ENCODE results near the gene RSAD1.

The RSAD1 gene

GRCh38 chr17:50495217-50495823 is 16.7 kb downstream of the RSAD1 start:
- no peak for DNase-seq (ENCODE audit: low read depth)

GRCh38 chr17:50495918-50496317 is 17.3 kb downstream of the RSAD1 start:
- DNase-seq (ENCODE audit: low read depth), result no peak

GRCh38 chr17:50498021-50498874 is 19.6 kb downstream of the RSAD1 start:
- DNase-seq (ENCODE audit: low read depth), result no peak

- no peak for DNase-seq (ENCODE audit: low read depth)
Measured at GRCh38 chr17:50499270-50499669, 20.6 kb downstream of the RSAD1 start.

- DNase-seq (ENCODE audit: low read depth), result no peak
Measured at GRCh38 chr17:50499721-50500120, 21.1 kb downstream of the RSAD1 start.

GRCh38 chr17:50501054-50501453 is 22.4 kb downstream of the RSAD1 start:
- DNase-seq (ENCODE audit: low read depth), result no peak

- DNase-seq (ENCODE audit: low read depth), result no peak
Measured at GRCh38 chr17:50502301-50502990, 23.8 kb downstream of the RSAD1 start.

GRCh38 chr17:50505591-50506130 is 27.0 kb downstream of the RSAD1 start:
- DNase-seq (ENCODE audit: low read depth), result no peak

GRCh38 chr17:50506298-50506697 is 27.6 kb downstream of the RSAD1 start:
- no peak for DNase-seq (ENCODE audit: low read depth)

- DNase-seq (ENCODE audit: low read depth), result peak; percentile 65
Measured at GRCh38 chr17:50507871-50508572, 29.4 kb downstream of the RSAD1 start, which contains the start of gene MYCBPAP. Gene MYCBPAP, plus strand, starts transcription at chr17:50508439. Its CDS starts 236 bp downstream, at chr17:50508675.

- no peak for DNase-seq (ENCODE audit: low read depth)
Measured at GRCh38 chr17:50508573-50509460, 30.2 kb downstream of the RSAD1 start.

- no peak for DNase-seq (ENCODE audit: low read depth)
Measured at GRCh38 chr17:50511058-50511457, 32.4 kb downstream of the RSAD1 start.

GRCh38 chr17:50513495-50513894 is 34.8 kb downstream of the RSAD1 start:
- no peak for DNase-seq (ENCODE audit: low read depth)

- DNase-seq (ENCODE audit: low read depth), result no peak
Measured at GRCh38 chr17:50514388-50514787, 35.7 kb downstream of the RSAD1 start.

- no peak for DNase-seq (ENCODE audit: low read depth)
Measured at GRCh38 chr17:50514936-50515702, 36.5 kb downstream of the RSAD1 start.

GRCh38 chr17:50517011-50517410 is 38.4 kb downstream of the RSAD1 start:
- DNase-seq (ENCODE audit: low read depth), result no peak

GRCh38 chr17:50517504-50518383 is 39.1 kb downstream of the RSAD1 start:
- no peak for DNase-seq (ENCODE audit: low read depth)

GRCh38 chr17:50518384-50519023 is 39.8 kb downstream of the RSAD1 start:
- DNase-seq (ENCODE audit: low read depth), result no peak
